NCI-H2196 (cell line): ENCODE results near the gene SERINC3.

Source experiments
- DNase-seq: peaks from one replicate; lab custom pipeline; 2025; ENCODE audit not compliant: unreplicated experiment; lab: John Stamatoyannopoulos, UW

The SERINC3 gene

DNA sequence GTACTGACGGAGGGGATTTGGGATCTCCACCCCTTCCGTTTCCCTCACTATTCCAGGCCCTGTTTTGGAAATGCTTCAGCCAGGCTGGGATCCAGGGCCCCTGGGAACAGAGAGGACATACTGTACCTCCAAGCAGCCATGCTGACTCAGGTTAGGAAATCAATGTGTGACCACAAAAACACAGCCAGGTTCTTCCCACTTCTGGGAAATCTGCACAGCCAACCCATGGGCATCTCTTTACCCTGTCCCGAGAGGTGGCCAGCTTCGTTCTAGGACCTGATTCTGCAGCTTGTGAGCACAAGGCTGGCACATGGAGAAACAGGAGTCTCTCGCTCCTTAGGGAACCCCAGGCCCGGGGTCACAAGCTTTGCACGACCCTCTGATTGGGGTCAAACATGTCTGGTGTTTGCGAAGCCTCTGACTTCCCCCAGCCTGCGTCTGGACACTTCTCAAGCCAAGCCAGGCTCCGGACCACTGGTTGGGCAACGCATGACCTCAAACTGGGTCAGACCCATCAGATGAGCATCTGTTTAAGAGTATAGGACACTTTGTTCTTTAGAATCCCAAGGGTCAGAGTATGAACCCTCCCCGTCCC, 54.5 kb downstream of the SERINC3 start:
- DNase-seq = no peak

DNA sequence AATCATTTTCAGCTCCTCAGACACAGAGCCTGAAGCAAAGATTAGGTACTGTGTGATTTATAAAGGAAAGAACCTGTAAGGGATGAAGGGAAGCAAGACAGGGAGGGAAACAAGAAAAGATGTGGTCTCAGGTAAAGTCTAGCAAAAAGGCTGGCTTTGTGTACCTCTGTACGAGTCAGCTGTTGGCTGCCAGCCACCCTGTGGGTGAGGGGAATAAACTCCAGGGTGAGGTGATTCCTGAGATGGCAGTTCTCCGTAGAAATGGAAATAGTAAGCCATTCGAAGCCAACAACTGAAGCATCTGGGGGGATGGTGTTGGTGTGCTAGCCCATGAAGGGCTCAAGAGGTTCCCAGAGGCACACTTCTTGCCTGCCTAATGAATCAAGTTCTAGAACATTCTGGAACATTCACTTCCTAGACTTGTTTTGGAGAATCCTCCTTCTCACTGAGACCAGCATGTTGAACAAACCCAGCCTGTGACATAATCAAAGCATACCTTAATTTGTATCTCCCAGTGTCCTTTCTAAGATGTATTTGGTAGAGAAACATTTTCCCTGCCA, 56.8 kb downstream of the SERINC3 start:
- peak; percentile 48 for DNase-seq

DNA sequence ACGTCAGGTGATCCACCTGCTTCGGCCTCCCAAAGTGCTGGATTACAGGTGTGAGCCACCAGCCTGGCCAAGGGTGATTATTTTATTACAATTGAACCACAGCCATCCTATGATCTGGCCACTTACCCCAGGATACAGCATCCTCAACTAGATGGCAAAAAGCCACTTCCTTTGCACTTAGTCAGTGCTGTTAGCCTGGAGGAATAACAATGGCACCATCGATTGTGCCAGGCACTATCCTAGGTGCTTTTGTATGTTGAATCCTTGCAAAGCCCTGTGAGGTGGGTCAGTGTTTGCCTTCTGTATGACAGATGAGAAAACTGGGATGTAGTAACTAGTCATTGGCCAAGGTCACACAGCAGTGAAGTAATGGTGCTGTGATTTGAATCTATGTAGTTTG, 57.4 kb downstream of the SERINC3 start:
- DNase-seq = no peak

DNA sequence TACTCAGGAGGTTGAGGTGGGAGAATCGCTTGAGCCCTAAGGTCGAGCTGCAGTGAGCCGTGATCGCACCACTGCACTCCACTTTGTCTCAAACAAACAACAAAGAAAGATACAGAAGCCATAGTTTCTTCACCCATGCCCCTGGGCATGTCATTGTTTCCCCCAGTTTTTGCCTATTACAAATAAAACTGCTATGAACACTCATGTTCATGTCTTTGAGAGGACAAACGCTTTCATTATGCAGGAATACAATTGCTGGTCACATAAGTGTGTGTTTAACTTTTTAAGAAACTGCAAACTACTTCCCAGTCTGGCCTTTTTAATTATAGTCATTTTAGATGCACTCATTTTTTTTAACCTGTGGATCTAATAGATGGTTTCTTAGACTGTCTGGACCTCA, 58.4 kb downstream of the SERINC3 start:
- DNase-seq = no peak

DNA sequence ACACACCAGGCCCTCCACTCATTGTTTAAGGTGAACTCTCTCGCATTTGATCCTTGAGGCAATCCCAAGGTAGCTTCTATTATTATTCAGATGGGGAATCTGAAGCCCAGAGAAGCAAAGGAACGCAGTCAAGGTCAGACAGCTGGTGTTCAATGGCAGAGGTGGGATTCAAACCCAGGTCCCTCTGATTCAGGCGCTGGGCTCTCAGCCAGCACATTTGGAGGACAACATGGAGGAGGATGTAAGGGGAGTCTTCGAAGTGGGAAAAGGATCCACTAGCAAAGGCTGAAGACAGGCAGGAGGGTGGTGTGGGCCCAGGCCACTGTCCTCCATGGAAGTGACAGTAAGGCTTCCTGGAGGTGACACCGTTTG, 60.1 kb downstream of the SERINC3 start:
- DNase-seq = no peak

DNA sequence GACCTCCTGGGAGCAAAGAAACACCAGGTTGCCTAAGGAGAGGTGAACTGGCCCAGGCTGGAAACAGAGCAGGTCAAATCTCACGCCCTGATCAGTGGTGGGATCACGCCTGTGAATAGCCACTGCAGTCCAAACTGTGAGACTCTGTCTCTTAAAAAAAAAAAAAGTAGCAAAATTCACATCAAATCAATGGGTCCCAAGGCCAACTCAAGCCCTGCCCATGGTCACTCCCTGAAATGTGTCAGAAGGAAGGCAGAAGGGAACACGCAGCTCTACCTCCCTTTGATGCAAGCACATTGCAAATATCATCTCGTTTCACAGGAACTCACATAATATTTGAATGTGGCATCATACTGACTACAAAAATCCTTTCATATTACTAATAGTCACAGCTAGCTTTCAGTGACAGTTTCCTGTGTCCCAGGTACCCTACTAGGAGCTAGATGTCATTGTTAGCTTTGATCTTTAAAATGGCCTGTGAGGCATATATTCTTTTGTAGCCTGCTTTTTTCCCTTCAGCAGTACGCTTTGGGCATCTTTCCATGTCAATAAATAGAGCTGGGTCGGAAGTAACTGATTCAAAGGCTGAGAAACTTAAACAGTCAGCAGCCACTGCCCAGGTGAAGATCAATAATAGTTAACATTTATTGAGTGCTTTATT, 60.6 kb downstream of the SERINC3 start:
- DNase-seq = no peak

DNA sequence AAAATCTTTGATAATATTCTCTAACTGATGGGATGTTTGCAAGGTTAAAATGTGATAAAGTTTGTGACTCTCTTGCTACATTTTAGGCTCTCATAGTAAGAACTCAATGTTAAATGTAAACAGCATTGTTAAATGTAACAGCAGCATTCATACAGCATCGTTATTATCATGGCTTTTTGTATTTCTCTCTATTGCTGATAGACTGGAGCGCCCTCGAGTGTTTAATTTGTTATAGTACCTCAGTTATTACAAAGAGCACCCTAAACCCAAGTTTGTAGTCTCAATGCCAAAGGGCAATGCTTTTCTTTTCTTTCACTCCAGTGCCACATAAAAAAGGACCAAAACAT, 61.1 kb downstream of the SERINC3 start:
- DNase-seq = peak; percentile 14

DNA sequence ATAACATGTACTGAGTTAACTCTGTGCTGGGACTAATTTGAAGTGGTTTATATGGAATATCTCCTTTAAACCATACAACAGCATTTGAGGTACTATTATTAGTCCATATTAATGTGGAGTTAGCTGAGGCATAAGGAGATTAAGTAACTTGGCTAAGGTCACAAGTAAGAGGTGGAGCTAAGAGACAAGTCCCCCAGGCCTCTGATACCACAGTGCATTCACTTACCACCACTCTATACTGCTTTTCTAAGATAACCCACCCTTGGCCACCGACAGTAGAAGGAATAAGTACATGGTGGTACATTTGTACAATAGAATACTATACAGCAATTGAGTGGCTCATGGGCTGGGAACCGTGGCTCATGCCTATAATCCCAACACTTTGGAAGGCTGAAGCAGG, 62.6 kb downstream of the SERINC3 start:
- no peak for DNase-seq

DNA sequence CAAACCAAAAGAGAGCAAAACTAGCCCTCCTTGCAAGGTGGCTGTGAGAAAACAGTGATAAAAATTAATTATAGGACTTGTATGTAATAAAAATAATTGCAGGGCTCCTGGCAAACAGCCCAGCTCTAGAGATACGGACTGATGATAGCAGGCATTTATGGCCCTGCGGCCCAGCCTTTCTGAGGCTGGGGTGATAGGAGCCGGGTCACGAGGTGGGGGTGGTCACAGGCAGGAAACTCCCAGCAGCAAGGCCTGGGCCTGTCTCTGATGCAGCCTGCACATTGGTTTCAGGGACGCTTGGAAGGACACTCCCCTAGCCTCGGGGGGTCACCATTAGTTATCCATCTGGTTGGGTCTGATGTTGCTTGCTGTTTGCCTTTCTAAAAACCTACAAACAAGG, 64.9 kb downstream of the SERINC3 start:
- no peak for DNase-seq

DNA sequence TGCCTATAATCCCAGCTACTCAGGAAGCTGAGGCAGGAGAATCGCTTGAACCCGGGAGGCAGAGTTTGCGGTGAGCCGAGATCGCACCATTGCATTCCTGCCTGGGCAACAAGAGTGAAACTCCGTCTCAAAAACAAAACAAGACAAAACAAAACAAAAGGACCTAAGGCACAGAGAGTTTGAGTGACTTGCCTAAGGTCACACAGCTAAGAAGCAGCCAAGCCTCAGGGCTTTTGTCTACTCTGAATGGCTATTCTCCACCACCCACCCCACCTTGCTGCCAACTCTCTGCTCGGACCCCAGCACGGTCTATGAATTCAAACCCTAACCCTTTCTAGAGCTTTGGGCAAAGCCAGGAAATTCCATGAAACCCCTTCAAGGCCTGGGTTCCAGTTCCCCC, 65.3 kb downstream of the SERINC3 start:
- DNase-seq = no peak

DNA sequence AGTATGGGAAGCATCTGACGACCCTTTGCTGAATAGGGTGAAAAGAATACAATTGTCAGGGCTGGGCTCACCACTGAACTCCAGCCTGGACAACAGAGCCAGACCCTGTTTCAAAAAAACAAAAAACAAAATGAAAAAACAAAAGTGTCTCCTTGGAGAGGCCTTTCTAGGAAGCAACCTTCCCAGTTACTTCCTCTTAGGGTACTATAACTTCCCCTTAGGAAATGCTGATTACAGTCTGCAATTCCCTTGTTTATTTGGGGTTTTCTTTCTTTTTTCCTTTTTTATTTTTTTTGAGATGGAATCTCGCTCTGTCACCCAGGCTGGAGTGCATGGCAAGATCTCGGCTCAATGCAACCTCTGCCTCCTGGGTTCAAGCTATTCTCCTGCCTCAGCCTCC, 66.7 kb downstream of the SERINC3 start:
- DNase-seq = no peak

DNA sequence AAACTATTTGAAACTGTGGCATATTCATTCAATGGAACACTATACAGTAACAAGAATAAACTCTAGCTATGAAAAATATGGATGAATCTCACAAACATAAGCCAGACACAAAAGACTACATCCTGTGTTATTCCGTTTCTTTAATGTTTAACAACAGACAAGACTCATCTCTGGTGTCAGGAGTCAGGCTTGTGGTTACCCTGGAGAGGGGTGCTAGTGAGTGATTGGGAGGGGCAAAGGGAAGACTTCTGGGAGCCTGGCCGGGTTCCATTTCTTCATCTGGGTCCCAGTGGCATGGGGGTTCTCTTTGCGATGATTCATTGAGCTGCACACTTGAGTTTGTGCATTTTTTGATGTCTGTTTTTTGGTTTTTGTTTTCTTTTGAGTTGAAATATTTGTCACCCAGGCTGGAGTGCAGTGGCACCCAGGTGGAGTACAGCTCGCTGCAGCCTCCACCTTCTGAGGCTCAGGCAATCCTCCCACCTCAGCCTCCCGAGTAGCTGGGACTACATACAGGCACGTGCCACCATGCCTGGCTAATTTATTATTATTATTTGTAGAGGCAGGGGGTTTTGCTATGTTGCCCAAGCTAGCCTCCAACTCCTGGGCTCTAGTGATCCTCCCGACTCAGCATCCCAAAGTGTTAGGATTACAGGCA, 67.4 kb downstream of the SERINC3 start:
- DNase-seq = no peak

DNA sequence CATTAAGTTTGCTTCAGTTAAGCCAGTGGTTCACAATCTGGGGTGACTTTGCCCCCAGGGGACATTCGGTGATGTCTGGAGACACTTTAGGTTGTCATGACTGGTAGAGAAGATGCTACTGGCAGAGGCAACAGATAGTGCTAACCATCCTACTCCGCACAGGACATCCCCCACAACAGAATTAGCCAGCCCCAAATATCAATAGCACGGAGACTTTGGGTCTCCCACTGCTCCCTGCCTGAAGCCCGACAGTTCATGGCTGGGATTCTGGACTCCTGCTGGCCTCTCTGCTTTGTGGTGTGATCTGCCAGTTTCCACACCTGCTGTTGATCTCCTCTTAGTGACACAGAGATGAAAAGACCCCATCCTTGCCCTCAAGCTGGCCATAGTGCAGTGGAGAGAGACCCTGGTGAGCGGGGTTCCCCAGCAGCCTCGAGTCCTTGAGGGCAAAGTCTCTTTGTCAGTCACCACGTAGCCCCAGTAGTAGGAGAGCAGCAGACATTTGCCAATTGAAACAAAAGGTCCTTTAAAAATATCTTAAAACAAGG, 70.9 kb downstream of the SERINC3 start:
- no peak for DNase-seq

DNA sequence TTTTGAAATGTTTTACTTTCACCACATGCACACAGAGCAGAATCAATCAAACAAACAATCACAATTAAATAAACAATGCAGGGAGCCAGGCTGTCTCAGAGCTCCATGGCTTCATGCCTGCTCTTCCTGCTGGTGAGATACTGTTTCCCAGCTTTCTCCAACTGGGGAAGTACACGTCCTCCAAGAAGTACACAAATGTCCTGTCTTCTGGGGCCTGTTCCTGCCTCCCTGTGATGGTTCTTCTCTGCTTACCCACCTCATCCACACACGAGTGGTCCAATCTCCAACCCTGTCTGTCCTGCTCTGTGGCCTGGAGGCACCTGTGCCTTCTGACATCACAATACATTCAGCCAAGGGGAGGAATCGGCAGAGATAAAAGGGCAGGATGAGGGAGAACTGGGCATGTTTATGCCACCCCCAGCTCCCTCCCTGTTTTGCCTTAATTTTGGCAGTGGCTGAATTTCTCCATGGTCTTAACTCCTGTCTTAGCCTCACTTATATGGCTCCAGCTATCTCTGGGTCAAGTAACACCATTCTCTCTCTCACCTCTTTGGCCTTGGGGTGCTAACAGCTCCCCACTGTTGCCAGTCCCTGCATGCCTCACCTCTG, 71.5 kb downstream of the SERINC3 start:
- DNase-seq = no peak

DNA sequence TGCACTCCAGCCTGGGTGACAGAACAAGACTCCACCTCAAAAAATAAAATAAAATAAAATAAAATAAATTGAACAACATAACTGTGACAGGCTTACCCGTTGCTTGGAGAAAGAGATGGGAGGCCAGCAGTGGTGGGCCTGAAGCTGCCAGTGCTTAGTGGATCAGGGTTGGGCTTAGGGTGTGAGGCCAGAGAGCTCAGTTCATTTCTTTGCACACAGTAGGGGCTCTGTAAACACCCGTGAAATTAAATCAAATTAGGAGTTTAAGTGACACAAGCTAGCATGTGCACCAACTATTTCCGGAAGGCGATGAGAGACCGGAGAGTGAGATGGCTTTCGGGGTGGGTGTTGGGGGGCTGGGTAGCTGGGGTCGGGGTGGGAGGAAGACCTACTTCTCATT, 72.0 kb downstream of the SERINC3 start:
- no peak for DNase-seq

DNA sequence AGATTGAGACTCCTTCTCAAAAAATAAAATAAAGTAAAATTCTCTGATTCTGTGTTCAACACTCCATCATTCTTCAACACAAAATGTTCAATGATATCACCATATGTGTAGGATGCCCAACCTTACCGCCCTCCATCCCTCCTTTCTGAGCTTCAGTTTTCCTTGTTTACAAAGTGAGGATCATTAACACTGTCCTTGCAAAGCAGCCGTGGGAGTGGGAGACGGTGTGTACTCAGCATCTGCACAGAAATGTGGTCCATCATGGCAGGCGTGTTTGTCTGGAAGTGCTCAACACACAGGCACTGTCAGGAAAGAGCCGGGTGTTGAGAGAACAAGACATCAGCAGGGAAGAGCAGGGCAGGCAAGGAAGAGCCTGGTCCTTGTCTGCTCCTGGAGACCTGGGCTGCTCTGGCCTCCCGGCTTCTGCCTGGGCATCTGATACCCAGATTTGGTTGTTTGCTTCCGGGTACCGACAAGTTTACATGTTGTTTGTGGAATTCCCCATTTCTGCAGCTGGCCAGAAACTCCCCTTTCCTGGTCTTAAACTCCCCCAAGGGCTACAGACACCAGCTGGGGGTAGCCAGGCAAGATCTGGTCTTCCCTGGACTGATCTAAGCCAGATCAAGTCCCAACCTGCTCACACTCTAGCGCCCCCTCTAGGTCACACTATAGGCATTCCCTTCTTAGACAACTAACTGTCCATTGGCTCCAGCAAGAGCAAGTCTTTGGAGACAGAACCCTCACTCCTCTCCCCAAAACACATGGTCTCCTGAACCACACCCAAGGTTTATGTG, 72.9 kb downstream of the SERINC3 start:
- no peak for DNase-seq

DNA sequence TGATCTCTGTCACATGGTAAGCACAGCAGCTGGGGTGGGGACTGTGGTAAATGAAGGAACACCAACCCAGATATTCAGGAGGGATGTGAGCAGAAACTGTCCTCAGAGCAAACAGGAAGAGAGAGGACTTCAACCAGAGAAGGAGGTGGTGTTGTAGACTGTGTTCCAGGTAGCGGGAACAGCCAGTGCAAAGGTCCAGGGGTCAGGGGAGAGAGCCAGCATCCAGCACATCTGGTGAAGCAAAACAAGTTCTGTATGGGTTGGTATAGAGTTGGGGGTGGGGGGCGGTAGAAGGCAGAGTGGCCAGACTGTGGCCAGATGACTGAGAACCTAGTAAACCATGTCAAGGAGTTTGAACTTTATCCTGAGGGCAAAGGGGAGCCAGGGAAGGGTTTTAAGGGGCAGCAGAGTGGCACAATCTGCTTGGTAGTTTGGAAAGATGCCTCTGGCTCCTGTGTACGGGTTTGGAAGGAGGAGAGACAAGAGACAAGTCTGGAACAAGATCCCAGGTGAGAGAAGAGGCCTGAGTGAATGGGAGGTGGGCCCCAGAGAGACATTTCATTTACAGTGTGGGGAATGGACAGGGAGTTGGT, 73.9 kb downstream of the SERINC3 start:
- DNase-seq = no peak
